ENCODE measurements around the gene SSPN. TPM values are rescaled to one million over a fixed set of nuclear protein-coding genes. Genes with fewer than 3 reads are reported as not detected.

The SSPN gene
- total RNA-seq, 3 donors from 2014 or later, result 17.7 to 22.1 (median 19.7) TPM

DNA sequence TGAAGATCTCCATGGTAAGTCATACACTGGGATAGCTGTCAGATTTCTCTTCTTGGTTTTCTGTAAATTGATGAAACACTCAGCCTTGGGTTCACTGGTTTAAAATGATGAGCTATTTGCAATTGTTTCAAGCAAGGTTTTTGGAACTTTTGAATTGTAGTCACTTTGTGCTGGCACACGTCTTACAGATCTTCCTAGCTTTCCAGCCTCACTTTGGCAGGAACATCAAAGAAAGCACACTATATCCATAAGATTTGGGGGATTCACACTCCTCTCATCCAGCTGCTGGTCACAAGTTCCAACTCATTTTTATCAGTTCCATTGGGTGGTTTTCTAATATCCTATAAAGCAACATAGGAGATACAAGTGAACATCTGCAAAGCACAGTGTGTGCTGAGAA, 16.0 kb downstream of the SSPN start:
- no peaks in the 10 kb centered on the region for H3K9me3 ChIP-seq
- intact Hi-C loops (cut with DNase I; ENCODE audit: low total_unique reads), result no loop called here
- no peaks in the 10 kb centered on the region for H3K36me3 ChIP-seq
- no peaks in the 10 kb centered on the region for H3K27me3 ChIP-seq
- no peaks in the 10 kb centered on the region for H3K4me1 ChIP-seq
- no peak for DNase-seq (ENCODE audit: low spot score in 2 of 2)
- no peak for TF ChIP-seq POLR2A (IDR thresholded peaks at IDR 0.05)
- no peak overlapping the region for H3K4me3 ChIP-seq
- H3K27ac ChIP-seq, result no peak overlapping the region

DNA sequence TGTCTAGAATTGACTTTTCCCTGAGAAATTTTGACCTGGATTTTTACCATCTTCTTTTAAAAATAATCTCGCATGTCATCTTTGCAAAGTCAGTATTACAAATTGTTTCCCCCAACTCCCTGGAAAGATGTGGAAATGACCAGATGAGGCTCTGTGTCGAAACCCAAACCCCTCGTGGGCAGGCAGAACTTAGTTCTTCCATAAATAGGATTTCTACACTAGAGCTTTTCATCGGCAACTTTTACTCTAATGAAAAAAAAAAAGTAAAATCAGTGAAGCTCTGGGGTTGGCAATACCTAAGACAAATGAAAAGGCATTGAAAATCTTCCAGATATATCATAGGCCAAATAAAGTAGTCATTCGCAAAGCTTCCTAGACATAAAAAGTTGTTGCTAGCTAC, 17.0 kb downstream of the SSPN start:
- Histone ChIP-seq H3K4me1 (no peaks in the 10 kb centered on the region), H3K36me3 (no peaks in the 10 kb centered on the region), H3K9me3 (no peaks in the 10 kb centered on the region), H3K27me3 (no peaks in the 10 kb centered on the region), H3K4me3 (peak overlapping the region in 1 of 3 donors; percentile 4), H3K27ac (no peak overlapping the region)
- TF ChIP-seq, protein P1, sequence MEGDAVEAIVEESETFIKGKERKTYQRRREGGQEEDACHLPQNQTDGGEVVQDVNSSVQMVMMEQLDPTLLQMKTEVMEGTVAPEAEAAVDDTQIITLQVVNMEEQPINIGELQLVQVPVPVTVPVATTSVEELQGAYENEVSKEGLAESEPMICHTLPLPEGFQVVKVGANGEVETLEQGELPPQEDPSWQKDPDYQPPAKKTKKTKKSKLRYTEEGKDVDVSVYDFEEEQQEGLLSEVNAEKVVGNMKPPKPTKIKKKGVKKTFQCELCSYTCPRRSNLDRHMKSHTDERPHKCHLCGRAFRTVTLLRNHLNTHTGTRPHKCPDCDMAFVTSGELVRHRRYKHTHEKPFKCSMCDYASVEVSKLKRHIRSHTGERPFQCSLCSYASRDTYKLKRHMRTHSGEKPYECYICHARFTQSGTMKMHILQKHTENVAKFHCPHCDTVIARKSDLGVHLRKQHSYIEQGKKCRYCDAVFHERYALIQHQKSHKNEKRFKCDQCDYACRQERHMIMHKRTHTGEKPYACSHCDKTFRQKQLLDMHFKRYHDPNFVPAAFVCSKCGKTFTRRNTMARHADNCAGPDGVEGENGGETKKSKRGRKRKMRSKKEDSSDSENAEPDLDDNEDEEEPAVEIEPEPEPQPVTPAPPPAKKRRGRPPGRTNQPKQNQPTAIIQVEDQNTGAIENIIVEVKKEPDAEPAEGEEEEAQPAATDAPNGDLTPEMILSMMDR (IDR thresholded peaks at IDR 0.05), result no peak
- TF ChIP-seq POLR2A (IDR thresholded peaks at IDR 0.05) (no peak), POLR2AphosphoS5 (IDR thresholded peaks at IDR 0.05) (no peak)
- intact Hi-C loops (cut with DNase I; ENCODE audit: low total_unique reads), result no loop called here
- no peak for DNase-seq (ENCODE audit: low spot score in 2 of 2)

DNA sequence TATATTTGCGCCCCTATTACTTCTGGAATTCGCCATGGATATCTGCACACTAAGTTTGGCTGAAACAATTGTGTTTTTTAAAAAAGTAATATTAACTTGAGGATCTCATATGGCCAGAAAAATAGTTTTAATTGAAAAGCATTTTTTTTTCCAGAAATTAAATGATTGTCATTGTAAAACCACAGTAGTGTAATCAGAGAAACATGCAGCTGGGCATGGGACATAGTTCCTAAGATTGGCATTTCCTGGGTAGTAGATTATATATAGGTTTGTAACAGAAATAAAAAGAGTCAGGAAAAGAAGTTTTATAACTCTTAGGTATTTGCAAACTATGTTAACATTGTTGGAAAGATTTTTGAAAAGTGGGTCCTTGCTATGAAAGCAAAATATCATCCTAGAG, 17.6 kb downstream of the SSPN start:
- Histone ChIP-seq H3K36me3 (no peaks in the 10 kb centered on the region), H3K9me3 (no peaks in the 10 kb centered on the region), H3K4me1 (no peaks in the 10 kb centered on the region), H3K27me3 (no peaks in the 10 kb centered on the region), H3K4me3 (peak overlapping the region in 1 of 3 donors; percentile 4), H3K27ac (peak overlapping the region in 1 of 2 donors; percentile 52)
- TF ChIP-seq, protein P1 (IDR thresholded peaks at IDR 0.05), result no peak
- TF ChIP-seq POLR2AphosphoS5 (IDR thresholded peaks at IDR 0.05) (no peak), POLR2A (IDR thresholded peaks at IDR 0.05) (no peak)
- DNase-seq (ENCODE audit: low spot score in 2 of 2), result no peak
- intact Hi-C loops (cut with DNase I; ENCODE audit: low total_unique reads), result no loop called here

DNA sequence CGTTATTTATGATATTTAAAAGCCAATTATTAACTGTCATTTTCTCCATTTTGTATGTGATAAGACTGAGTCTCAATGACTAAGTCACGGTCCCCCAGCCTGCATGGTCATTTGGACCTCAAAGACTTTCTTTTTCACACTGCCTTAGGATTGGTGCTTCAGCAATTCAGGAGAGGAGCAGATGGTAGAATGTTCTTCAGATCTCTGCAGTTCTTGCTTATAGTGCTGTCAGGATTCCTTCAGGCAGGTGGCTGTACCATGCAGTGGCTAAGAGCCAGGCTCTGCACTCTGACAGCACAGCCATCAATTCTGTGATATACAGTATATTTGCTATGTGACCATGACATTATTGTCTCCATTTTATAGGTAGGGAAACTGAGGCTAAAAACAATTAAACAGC, 18.7 kb downstream of the SSPN start:
- Histone ChIP-seq H3K27ac (no peak overlapping the region), H3K4me1 (no peaks in the 10 kb centered on the region), H3K27me3 (no peaks in the 10 kb centered on the region), H3K36me3 (no peaks in the 10 kb centered on the region), H3K4me3 (no peak overlapping the region), H3K9me3 (no peaks in the 10 kb centered on the region)
- TF ChIP-seq, protein P1 (IDR thresholded peaks at IDR 0.05), result no peak
- TF ChIP-seq POLR2A (IDR thresholded peaks at IDR 0.05) (no peak), POLR2AphosphoS5 (IDR thresholded peaks at IDR 0.05) (no peak)
- intact Hi-C loops (cut with DNase I; ENCODE audit: low total_unique reads), result no loop called here
- DNase-seq (ENCODE audit: low spot score in 2 of 2), result no peak

DNA sequence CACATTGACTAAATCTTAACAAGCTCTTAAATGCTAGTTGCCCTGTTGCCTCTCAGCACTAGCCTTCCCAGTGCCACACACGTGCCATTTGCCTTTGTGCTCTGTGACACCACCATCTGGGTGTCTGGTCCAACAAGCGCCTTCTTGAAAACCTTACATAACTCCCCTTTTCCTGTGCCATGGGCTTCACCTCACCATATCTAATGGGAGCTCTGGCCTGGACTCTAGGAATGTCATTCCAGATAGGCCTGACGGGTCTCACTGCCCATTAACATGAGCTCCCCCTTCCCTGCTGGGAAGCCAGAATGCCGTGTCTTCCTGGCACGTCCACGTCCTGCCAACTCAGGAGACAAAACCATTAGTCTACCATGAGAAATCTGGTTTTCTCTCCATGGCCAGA, 24.4 kb downstream of the SSPN start:
- intact Hi-C loops (cut with DNase I; ENCODE audit: low total_unique reads), result no loop called here
- no peak for TF ChIP-seq POLR2AphosphoS5 (IDR thresholded peaks at IDR 0.05)
- TF ChIP-seq POLR2A (IDR thresholded peaks at IDR 0.05), result no peak
- TF ChIP-seq, protein P1 (IDR thresholded peaks at IDR 0.05), result no peak
- no peaks in the 10 kb centered on the region for H3K4me1 ChIP-seq
- H3K27ac ChIP-seq, result no peak overlapping the region
- DNase-seq (ENCODE audit: low spot score in 2 of 2), result no peak
- no peaks in the 10 kb centered on the region for H3K27me3 ChIP-seq
- H3K4me3 ChIP-seq, result no peak overlapping the region
- no peaks in the 10 kb centered on the region for H3K9me3 ChIP-seq
- H3K36me3 ChIP-seq, result no peaks in the 10 kb centered on the region

DNA sequence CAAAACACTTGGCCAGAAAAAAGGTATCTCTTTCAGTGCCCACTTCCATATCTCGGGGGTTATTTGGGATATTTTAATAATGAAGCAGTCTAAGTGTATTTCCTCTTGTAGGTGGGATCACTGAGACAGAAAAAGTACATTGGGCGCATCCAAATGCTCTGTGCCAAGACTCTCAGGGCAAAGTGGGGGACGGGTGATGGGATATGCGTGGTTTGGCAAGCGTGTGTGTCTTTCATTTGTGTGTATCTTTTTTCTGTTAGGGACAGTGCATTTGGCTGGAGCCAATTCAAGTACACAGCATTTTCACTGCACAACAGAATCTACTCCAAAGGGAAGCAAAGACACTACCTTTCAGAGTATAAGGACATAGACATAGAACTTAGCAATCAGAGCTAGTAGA, 29.3 kb downstream of the SSPN start:
- peak overlapping the region in 1 of 2 donors; percentile 81 for H3K27ac ChIP-seq
- no peaks in the 10 kb centered on the region for H3K9me3 ChIP-seq
- no peaks in the 10 kb centered on the region for H3K36me3 ChIP-seq
- DNase-seq (ENCODE audit: low spot score in 2 of 2), result peak in 1 of 2 donors; percentile 75
- TF ChIP-seq POLR2A (IDR thresholded peaks at IDR 0.05) (no peak), POLR2AphosphoS5 (IDR thresholded peaks at IDR 0.05) (no peak)
- TF ChIP-seq, protein P1 (IDR thresholded peaks at IDR 0.05), result no peak
- intact Hi-C loops (cut with DNase I; ENCODE audit: low total_unique reads), result no loop called here
- no peaks in the 10 kb centered on the region for H3K27me3 ChIP-seq
- no peaks in the 10 kb centered on the region for H3K4me1 ChIP-seq
- H3K4me3 ChIP-seq, result no peak overlapping the region
